NCI-H82 treated with DMSO at 0.1 percent for 48 hours (cell line): ENCODE measurements around the gene TRAF2.
"Not testable (repeated sequence)": the region's sequence is repeated elsewhere in the genome, so short reads cannot be mapped to it uniquely, and the experiment has no call there.

ENCODE experiments used
- DNase-seq: peaks from one replicate; lab custom pipeline; 2025; ENCODE audit not compliant: unreplicated experiment; lab: John Stamatoyannopoulos, UW

The TRAF2 gene, protein sequence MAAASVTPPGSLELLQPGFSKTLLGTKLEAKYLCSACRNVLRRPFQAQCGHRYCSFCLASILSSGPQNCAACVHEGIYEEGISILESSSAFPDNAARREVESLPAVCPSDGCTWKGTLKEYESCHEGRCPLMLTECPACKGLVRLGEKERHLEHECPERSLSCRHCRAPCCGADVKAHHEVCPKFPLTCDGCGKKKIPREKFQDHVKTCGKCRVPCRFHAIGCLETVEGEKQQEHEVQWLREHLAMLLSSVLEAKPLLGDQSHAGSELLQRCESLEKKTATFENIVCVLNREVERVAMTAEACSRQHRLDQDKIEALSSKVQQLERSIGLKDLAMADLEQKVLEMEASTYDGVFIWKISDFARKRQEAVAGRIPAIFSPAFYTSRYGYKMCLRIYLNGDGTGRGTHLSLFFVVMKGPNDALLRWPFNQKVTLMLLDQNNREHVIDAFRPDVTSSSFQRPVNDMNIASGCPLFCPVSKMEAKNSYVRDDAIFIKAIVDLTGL

DNA sequence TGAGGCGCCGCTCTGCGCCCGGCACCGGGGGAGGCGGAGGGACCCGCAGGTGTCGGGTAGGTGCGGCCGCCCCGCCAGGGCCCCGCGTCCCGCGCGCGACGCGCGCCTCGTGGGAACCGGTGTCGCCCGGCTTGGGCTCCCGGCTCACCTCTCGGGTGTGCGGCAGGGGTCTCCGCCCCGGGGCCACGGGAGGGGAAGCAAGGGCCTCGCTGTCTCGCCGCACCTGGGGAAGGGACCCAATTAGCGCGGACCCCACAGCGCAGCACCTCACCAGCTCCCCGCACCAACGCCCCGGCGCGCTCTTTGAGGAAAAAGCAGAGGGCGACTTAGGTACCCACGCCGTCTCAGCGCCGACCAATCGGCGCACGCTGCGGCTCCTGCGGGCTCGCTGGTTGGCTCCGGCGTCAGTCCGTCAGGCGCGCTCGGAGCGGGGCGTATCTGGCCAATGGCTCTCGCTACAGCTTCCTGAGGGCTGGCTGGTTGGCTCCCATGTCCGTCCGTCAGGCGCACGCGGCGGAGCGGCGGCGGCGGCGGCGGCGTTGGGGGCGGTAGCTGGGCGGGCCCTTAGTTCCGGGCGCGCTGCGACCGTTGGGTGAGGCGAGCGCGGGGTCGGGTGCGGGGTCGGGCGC is at the start of gene TRAF2:
Gene TRAF2, plus strand, starts transcription at position 567 of the 629 bp plus-strand sequence. CDS start 12,225 bp downstream, outside the sequence.
- DNase-seq: peak; percentile 86

DNA sequence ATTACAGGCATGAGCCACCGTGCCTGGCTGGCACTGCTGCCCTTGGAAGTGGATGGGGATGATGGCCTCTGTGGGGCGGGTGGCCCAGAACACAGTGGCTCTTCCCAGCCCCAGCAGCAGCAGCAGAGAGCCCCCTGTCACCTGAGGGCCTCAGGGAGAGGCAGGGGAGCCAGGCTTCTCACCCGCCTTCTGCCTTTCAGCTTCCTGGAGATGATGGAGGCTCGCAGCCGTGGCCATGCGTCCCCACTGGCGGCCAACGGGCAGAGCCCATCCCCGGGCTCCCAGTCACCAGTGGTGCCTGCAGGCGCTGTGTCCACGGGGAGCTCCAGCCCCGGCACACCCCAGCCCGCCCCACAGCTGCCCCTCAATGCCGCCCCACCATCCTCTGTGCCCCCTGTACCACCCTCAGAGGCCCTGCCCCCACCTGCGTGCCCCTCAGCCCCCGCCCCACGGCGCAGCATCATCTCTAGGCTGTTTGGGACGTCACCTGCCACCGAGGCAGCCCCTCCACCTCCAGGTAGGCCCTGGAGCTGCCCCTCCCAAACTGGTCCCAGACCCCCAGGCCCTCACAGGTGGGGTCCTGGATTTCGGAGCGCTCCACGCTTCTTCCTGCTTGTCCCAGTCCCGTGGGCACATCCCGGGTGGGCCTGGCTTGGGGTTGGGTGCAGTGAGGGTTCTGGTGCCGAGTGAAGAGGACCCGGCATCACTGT is 49.0 kb upstream of the TRAF2 start:
- no peak for DNase-seq

DNA sequence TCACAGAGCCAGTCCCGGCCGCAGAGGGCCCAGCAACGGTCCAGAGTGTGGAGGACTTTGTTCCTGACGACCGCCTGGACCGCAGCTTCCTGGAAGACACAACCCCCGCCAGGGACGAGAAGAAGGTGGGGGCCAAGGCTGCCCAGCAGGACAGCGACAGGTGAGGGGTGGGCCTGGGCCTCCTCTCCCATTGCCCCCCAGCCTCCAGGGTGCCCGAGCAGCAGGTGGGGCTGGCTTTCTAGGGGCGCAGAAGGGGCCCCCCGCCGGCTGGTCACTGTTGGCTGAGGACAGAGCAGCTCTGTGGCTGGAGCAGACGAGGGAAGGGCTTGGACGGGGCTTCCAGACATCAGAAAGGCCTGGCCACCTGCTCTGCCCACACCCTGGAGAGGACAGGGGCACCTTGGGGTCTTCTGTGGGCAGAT is 48.4 kb upstream of the TRAF2 start:
- DNase-seq: not testable (repeated sequence)

DNA sequence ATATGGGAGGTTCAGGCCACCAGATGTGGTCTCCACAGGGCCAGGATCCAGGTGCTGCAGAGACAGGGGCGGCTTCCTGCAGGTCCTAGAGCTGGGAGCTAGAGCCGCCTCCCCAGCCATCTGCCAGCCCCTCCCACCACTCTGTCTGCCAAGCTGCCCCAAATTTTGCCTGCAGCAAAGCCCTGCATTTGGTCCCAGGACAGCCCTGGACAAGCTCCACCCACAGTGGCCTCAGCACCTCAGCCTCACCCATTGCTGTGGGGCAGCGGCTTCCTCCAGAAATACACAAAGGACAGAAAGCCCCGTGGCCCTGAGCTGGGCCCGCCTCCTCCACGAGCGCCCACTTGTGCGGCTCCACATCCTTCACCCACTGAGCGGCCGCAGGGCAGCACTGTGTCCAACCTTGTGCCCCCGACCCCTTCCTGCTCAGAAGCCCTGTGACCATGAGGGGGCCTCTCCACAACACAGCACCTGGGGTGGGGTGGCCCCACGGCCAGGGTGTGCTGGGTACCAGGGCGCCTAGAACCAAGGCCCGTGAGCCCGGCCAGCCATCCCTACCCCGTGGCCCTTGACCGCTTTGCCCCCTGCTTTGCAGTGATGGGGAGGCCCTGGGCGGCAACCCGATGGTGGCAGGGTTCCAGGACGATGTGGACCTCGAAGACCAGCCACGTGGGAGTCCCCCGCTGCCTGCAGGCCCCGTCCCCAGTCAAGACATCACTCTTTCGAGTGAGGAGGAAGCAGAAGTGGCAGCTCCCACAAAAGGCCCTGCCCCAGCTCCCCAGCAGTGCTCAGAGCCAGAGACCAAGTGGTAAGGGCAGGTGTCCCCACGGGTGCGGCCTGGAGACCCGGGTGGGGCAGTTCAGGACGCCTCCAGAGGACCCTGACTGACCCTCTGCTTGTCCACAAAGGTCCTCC is 47.7 kb upstream of the TRAF2 start:
- DNase-seq: no peak

DNA sequence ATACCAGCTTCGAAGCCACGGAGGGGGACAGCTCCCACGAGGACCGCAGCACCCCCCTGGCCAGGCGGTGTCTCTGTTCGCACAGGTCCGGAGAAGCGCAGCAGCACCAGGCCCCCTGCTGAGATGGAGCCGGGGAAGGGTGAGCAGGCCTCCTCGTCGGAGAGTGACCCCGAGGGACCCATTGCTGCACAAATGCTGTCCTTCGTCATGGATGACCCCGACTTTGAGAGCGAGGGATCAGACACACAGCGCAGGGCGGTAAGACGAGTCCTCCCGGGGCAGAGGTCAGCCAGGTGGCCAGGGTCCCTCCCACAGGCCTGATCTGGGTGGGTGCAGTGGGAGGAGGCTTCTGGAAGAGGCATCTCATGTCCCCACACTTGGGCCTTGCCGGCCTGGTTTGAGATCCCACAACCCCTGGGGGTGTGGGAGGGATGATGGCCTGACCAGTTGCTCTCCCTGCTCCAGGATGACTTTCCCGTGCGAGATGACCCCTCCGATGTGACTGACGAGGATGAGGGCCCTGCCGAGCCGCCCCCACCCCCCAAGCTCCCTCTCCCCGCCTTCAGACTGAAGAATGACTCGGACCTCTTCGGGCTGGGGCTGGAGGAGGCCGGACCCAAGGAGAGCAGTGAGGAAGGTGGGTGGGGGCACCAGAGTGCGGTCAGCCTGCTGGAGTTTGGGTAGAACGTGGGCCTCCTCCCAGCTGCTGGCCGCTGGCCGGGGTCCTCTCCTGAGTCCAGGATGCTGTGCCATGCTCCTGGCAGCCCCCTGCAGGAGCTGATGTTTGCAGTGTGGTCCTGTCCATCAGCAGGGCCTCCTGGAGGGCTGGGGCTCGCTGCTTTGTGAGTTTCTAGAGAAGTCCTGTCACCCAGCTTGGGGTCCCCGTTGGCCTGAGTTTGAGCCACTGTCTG is 46.8 kb upstream of the TRAF2 start:
- DNase-seq: no peak

DNA sequence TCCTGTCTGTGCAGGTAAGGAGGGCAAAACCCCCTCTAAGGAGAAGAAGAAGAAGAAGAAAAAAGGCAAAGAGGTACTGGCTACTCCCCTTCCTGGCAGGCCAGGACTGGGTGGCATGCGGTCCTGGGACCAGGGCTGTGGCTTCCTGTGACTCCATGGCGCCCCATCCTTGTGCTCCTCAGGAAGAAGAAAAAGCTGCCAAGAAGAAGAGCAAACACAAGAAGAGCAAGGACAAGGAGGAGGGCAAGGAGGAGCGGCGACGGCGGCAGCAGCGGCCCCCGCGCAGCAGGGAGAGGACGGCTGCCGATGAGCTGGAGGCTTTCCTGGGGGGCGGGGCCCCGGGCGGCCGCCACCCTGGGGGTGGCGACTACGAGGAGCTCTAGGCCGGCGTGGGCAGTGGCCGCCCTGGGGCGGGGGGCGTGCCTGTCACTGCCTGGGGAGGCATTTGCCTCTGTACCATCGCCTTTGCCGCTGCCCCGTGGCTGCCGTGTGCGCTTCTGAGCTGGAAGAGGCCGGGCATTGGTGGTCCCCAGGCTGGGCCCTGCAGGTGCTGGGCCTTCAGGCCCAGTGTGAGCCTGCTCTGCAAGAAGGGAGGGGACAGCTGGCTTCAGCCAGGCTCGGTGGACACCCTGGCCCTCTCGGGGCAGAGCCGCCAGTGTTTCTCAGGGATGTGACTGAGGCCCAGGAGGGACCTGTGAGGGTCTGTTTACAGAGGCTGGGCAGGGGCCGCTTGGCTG is 46.0 kb upstream of the TRAF2 start:
- DNase-seq: no peak

DNA sequence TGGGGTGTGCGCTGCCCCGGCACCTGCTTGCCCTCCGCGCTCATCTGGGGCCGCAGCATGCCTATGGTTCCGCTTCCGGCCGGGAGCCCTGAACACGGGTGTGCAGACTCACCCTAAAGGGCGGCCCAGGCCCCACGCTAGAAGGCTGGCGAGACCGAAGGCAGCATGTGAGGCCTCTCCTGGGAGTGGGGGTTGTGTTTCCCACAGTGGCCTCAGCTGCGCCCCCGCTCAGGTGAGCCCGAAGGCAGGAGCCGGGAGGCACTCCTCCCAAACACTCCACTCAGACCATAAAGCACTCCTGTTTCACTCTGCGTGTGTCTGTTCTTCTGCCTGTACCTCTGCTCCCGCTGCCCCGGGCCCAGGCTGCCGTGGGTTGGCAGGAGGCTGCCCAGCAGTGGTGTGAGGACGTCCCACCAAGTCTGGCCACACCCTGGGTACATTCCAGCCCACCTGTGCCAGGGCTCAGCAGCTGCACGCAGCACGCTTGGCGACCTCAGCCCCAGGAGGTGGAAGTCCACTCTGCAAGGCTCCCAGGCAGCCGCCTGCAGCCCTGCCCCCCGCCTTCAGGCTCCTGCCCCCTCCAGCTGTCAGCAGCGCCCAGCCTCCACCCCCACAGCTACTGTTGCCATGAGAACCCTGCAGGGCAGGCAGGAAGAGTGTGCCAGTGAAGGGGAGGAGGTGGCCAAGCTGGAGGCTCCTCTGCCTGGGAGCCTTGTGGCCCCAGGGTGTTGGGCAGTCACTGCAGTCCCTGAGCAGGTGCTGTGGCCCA is 45.3 kb upstream of the TRAF2 start:
- DNase-seq: peak; percentile 28

DNA sequence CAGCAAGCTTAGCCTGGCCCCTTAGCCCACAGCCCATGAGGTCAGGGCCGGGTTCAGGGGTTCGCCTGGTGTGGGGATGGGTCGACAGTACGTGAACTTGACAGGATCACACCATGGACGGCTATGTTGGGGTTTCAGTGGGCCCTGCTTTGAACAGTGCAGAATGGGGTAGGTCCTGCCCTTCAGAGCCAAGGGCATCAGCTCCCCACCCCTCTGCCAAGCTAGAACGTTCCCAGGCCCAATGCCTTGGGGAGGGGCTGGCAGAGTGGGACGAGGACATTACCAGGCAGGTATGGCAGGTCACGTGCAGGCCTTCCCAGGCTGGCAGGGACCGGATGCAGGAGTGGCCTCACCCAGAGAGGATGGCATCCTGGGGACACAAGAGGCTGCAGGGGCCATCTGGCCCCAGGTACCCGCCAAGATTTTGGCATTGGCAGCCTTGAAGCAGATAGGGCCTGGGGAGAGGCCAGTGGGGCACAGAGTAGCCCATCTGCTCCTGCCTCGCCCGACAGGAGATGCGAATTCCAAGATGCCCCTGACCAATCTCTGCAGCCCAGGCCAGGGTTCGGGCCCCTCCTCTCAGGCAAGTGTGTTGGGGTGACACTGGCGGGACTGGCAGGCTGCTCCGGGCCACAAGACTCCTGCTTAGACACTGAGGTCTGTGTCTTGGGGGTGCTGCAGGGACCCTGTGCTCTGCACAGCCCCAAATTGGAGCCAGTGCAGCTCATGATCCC is 44.5 kb upstream of the TRAF2 start:
- not testable (repeated sequence) for DNase-seq

DNA sequence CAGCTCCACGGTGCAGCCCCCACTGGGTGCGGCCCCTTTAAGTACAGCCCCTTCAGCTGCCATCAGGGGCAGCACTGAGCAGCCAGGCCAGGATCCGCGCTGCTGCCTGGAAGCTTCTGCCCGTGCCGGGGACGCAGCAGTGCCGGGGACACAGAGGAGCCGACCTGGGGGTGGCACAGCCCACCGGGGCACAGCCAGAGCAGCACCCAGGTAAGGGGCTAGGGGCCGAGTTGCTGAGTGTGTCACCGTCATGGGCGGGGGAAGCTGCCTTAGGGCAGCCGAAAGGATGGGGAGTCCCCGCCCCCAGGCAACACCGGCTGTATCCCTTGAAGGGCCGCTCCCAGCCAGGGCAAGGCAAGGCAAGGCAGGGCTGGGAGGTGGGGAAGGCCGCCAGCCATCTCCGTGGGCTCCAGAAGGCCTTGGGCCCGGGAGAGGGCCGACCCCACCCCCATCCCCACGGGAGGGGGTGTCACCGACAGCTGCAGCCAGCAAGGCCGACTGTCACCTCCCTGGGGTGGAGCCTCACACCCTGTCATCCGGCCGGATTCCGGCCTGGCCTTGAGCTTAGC is 43.9 kb upstream of the TRAF2 start, which contains the start of gene AJM1:
Gene AJM1, plus strand, starts transcription at position 99 of the 569 bp plus-strand sequence. CDS start 1,937 bp downstream, outside the sequence.
- DNase-seq: peak; percentile 1

DNA sequence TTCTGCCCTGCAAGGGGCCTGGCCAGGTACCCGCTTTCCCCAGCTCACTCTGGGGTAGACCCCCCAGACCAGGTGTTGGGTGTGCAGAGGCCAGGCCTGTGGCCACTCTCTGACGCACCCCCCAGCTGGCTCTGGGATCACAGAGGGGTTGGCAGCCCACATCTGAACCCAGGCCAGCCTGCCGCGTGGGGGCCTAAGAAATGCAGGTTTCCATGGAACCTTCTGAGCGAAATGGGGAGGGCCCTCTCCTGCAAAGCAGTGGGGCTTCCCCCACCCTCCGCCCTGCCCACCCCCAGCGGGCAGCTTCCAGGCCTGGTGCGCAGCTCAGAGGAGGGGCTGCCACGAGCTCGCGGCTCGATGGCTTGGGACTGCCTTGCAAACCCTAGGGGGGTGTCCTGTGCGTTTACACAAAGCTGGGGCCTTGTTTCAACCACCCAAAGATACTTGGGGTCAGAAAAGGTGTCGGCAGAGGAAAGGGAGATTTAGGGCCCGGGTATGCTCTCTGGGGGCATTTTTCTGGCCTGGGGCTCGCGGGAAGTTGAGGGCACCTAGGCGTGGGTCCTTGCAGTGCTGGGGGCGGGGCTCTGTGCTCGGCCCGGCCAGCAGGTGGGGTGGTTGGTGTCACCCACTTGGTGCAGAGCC is 43.0 kb upstream of the TRAF2 start:
- DNase-seq: not testable (repeated sequence)

DNA sequence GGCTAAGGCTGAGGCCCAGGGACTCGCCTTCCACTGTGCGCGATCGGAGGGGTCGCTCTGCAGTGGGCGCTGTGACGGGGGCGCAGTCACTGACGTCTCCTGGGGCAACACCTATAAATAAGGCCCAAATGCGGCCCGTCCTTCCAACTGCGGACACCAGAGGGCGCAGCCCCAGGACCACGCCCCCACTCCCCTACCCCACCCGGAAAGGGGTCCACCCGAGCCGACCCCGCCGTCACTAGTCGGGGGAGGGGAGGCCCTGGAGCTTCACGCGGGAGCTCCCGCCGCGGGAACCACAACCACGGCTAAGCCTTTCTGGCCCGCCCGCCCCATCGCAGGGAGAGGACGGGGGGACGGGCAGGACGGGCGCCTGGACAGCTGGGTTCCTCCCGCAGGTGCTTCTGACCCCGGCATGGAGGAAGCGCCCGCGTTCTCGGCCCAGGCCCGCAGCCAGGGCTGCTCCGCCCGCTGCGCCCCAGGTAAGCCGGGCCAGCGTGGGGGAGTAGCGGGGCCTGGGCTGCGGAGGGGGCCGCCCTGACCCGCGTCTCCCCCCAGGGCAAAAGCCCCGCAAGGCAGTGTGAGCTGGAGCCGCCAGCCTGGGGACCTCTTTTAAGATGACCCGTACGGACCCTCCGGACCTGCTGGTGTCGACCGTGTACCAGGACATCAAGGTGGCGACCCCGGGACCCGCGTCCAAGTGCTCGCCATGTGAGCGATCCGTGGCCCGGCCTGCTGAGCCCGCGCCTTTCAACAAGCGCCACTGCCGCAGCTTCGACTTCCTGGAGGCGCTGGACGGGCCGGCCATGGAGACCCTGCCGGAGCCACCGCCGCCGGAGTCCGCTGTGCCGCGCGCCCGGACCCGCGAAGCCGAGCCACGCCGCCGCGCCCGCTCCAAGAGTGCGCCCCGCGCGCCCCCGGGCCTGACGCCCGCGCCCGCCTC is 42.2 kb upstream of the TRAF2 start:
- not testable (repeated sequence) for DNase-seq

DNA sequence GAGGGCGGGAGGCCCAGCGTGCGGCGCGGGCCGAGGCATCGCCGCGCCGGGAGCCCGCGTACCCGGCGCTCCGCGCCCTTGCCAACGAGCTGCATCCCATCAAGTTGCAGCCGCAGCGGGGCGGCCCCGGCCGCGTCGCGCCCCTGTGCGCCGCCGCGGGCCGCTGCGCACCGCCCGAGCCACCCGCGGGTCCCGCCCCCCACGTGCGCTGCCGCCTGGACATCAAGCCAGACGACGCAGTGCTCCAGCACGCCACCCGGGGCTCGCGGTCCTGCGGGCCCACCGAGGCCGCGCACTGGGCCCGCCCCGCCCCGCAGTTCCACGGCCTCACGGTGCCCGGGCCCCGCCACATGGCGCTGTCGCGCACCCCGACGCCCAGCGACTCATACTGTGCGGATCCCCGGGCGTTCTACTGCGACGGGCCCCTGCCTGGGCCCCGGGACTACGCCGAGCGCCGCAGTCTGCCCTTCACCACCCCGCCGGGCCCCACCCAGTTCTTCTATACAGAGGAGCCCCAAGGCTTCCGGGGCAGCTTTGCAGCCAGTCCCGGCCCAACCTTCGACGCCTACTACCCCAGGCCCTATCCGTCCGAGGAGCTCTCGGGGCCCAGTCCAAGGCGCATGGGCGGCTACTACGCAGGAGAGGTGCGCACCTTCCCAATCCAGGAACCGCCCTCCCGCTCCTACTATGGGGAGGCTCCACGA is 41.4 kb upstream of the TRAF2 start:
- DNase-seq: no peak

DNA sequence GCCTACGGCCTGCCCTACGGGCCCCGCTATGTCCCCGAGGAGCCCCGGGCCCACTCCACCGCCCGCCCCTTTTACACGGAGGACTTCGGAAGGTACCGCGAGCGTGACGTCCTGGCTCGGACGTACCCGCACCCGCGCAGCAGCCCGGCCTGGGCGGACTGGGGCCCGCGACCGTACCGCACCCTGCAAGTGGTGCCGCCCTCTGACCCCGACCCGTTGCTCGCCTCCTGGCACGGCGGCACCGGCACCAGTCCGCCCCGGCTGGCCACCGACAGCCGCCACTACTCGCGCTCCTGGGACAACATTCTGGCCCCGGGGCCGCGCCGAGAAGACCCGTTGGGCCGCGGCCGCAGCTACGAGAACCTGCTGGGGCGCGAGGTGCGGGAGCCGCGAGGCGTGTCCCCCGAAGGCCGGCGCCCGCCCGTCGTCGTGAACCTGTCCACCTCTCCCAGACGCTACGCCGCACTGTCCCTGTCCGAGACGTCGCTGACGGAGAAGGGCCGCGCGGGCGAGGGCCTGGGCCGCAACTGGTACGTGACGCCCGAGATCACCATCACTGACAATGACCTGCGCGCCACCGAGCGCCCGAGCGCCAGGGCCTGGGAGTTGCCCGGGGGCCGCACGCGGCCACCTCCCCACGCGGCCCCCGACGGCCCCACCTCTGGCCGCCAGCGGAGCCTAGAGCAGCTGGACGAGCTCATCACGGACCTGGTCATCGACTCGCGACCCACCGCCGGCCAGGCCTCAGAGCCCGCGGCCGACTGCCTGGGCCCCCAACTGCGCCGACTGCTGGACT is 40.7 kb upstream of the TRAF2 start:
- no peak for DNase-seq
